Prostate gland (tissue), 2 donors: ENCODE data around the gene RNF6. TPM values are rescaled to one million over a fixed set of nuclear protein-coding genes. Genes with fewer than 3 reads are reported as not detected.

Experiments
- DNase-seq: peaks from one replicate; pipeline ENCODE4 v3.0.0-alpha.2; 2019; ENCODE audit warnings: low spot score
- H3K27ac ChIP-seq, 2 donors: fragments of 200-600 bp; sonication (generic); 2 replicates each; pipeline ENCODE4 v1.5.1; 2017 to 2019
- H3K27me3 ChIP-seq: fragments of 200-600 bp; sonication (generic); replicated peaks from 2 replicates; pipeline ENCODE4 v1.5.1; 2019; ENCODE audit not compliant: insufficient read depth
- H3K36me3 ChIP-seq, 2 donors: fragments of 200-600 bp; sonication (generic); 1 replicate in 1 of 2; 2 replicates in 1 of 2; pipeline versions ENCODE4 v1.5.1 to v1.8.1; 2017 to 2019
- H3K4me1 ChIP-seq: fragments of 200-600 bp; sonication (generic); replicated peaks from 2 replicates; pipeline ENCODE4 v1.5.1; 2019
- H3K4me3 ChIP-seq, 2 donors: fragments of 200-600 bp; sonication (generic); 2 replicates each; pipeline ENCODE4 v1.5.1; 2017 to 2019
- H3K9me3 ChIP-seq: fragments of 200-600 bp; sonication (generic); 2 replicates; pipeline ENCODE4 v1.5.1; 2017
- POLR2A ChIP-seq: fragments of 450-650 bp; IDR thresholded peaks from one replicate; pipeline ENCODE4 v1.6.1; 2016; ENCODE audit warnings: antibody characterized with exemption, mild to moderate bottlenecking
- POLR2AphosphoS5 ChIP-seq: sonication (generic); formaldehyde crosslinking; IDR thresholded peaks from one replicate; pipeline ENCODE4 v1.6.1; 2017; ENCODE audit warnings: antibody characterized with exemption
- WGBS: methylation state at CpG from one replicate; pipeline ENCODE4 v1.1.5; 2018; 5-methylcytosine and 5-hydroxymethylcytosine counted together
- intact Hi-C: fragments of 100-400 bp; cut with DNase I; formaldehyde crosslinking; loops from one replicate; pipeline ENCODE4 v1.14.2; 2022
- total RNA-seq, 2 donors: library from RNA; depleted of rRNA; stranded (reverse); fragments of >200 nt; gene quantifications; one replicate each; pipeline ENCODE4 v1.1.0, GENCODE V29; 2016
- TF ChIP-seq, protein P1 (sequence below), 4 experiments: fragments of 200-600 bp in 2 of 4; fragments of 450-650 bp in 2 of 4; sonication (generic) in 2 of 4; IDR thresholded peaks; 1 replicate in 3 of 4; 2 replicates in 1 of 4; pipeline ENCODE4 v1.5.1; 2016 to 2019; ENCODE audit warnings: antibody characterized with exemption in 4 of 4, mild to moderate bottlenecking in 2 of 4, moderate library complexity in 2 of 4

Gene RNF6
- total RNA-seq, 2 donors from 2014 or later, result 22.4 to 28.2 TPM

DNA sequence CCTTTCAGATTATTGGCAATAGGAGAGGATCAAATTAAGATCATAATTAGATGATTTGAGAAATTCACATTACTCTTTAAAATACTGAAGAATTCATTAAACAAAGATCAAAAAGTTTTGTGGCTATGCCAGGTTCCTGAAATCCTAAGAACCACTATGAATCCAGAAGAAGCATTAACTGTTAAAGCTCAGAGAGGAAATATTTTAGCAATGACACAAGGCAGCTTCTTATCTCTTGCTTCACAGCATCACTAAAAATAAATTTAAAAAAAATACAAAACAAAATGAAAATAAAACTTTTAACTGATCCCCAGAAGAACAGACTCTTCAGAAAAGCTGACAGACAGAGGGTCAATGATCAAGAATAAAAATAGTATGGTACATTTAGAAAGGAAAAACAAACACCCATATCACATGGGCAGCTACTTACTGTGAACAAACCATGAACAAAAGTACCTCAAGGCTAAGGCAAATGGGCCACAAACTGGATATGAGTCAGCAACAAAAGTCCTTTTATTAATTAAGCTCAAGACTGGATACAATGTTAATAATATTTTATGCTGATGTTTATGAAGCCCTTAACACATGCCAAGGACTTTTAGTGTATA lies 19.6 kb downstream of the RNF6 start:
- Histone ChIP-seq H3K27me3 (no peaks in the 10 kb centered on the region), H3K27ac (no peak overlapping the region), H3K4me3 (no peak overlapping the region), H3K9me3 (no peaks in the 10 kb centered on the region), H3K36me3 (no peaks in the 10 kb centered on the region), H3K4me1 (no peaks in the 10 kb centered on the region)
- no peak for TF ChIP-seq POLR2A
- TF ChIP-seq, protein P1, sequence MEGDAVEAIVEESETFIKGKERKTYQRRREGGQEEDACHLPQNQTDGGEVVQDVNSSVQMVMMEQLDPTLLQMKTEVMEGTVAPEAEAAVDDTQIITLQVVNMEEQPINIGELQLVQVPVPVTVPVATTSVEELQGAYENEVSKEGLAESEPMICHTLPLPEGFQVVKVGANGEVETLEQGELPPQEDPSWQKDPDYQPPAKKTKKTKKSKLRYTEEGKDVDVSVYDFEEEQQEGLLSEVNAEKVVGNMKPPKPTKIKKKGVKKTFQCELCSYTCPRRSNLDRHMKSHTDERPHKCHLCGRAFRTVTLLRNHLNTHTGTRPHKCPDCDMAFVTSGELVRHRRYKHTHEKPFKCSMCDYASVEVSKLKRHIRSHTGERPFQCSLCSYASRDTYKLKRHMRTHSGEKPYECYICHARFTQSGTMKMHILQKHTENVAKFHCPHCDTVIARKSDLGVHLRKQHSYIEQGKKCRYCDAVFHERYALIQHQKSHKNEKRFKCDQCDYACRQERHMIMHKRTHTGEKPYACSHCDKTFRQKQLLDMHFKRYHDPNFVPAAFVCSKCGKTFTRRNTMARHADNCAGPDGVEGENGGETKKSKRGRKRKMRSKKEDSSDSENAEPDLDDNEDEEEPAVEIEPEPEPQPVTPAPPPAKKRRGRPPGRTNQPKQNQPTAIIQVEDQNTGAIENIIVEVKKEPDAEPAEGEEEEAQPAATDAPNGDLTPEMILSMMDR (IDR thresholded peaks at IDR 0.05), result no peak
- no peak for TF ChIP-seq POLR2AphosphoS5
- no peak for DNase-seq
- intact Hi-C loops, result no loop called here

- intact Hi-C loops, result no loop called here
- H3K4me1 ChIP-seq, result no peaks in the 10 kb centered on the region
- no peaks in the 10 kb centered on the region for H3K9me3 ChIP-seq
- no peaks in the 10 kb centered on the region for H3K36me3 ChIP-seq
- no peak for DNase-seq
- no peak overlapping the region for H3K4me3 ChIP-seq
- TF ChIP-seq POLR2AphosphoS5 (no peak), POLR2A (no peak)
- TF ChIP-seq, protein P1 (IDR thresholded peaks at IDR 0.05), result no peak
- H3K27ac ChIP-seq, result no peak overlapping the region
- no peaks in the 10 kb centered on the region for H3K27me3 ChIP-seq
Measured at GRCh38 chr13:26200811-26201210, 21.3 kb downstream of the RNF6 start.

- Histone ChIP-seq H3K9me3 (no peaks in the 10 kb centered on the region), H3K4me3 (no peak overlapping the region), H3K27me3 (no peaks in the 10 kb centered on the region), H3K36me3 (no peaks in the 10 kb centered on the region), H3K4me1 (no peaks in the 10 kb centered on the region), H3K27ac (no peak overlapping the region)
- DNase-seq, result no peak
- TF ChIP-seq POLR2AphosphoS5 (no peak), POLR2A (no peak)
- TF ChIP-seq, protein P1 (IDR thresholded peaks at IDR 0.05), result no peak
- intact Hi-C loops, result no loop called here
Measured at GRCh38 chr13:26198116-26198515, 24.0 kb downstream of the RNF6 start.

DNA sequence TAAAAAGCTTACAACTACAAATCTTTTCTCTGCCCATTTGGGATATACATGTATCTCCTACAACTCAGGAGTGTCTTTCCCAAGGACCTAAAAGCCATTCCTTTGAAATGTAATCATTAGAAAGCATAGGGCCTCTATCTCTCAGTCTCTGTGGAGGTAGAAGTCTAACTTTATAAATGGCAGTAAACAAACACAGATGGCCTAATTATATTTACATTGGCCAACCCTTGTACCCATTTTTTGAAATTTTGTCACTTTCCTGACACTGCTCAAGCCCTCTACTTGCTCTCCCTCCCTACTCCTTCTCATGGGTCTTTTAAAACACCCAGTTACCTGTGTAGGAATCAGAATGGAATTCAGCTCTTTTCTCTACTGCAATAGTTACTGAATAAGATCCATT lies 24.8 kb downstream of the RNF6 start:
- intact Hi-C loops, result no loop called here
- no peak for DNase-seq
- Histone ChIP-seq H3K4me3 (no peak overlapping the region), H3K36me3 (no peaks in the 10 kb centered on the region), H3K4me1 (no peaks in the 10 kb centered on the region), H3K27me3 (no peaks in the 10 kb centered on the region), H3K27ac (no peak overlapping the region), H3K9me3 (no peaks in the 10 kb centered on the region)
- TF ChIP-seq POLR2AphosphoS5, result no peak
- no peak for TF ChIP-seq POLR2A
- TF ChIP-seq, protein P1 (IDR thresholded peaks at IDR 0.05), result no peak

DNA sequence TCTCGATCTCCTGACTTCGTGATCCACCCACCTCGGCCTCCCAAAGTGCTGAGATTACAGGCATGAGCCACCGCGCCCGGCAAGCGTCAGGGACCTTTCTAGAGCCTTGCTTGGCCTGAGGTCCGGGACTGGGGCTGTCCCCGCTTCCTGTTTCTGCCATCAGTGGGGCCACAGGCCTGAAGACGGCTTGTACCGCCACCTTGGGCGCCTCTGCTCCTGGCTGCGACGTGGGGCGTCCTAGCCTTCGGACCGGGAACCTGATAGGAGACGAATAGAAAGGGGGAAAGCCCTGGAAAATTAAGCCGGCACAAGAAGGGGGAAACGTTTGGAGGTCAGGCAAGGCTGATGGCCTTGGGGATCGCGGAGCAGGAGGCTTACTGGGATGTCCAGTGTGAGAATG lies 35.1 kb downstream of the RNF6 start:
- Histone ChIP-seq H3K36me3 (no peaks in the 10 kb centered on the region), H3K4me3 (peak overlapping the region; percentile 42 to 53), H3K27me3 (no peaks in the 10 kb centered on the region), H3K4me1 (no peaks in the 10 kb centered on the region), H3K27ac (peak overlapping the region; percentile 48 to 67), H3K9me3 (no peaks in the 10 kb centered on the region)
- 43% methylated on average over 16 of the region's 22 CpGs for WGBS
- intact Hi-C loops, result loop anchor here (5.0 to 10.0 kb wide), 4 partner anchors 65 to 748 kb away; partner anchors contain the start of gene CDK8
- TF ChIP-seq POLR2AphosphoS5 (no peak), POLR2A (no peak)
- TF ChIP-seq, protein P1 (IDR thresholded peaks at IDR 0.05), result no peak
- DNase-seq, result no peak
